Transverse colon (tissue), 4 donors: ENCODE results near the gene SUN2. TPM values are rescaled to one million over a fixed set of nuclear protein-coding genes. Genes with fewer than 3 reads are reported as not detected.

Experiments
- DNase-seq: peaks from one replicate; pipeline ENCODE4 v3.0.0-alpha.2; 2019
- H3K27ac ChIP-seq, 4 donors: fragments of 200-600 bp; sonication (generic); 2 replicates each; pipeline ENCODE4 v1.5.1; 2016 to 2018; ENCODE audit warnings: inconsistent platforms in 4 of 4
- H3K27me3 ChIP-seq: fragments of 200-600 bp; sonication (generic); 2 replicates; pipeline ENCODE4 v1.5.1; 2017; ENCODE audit warnings: inconsistent platforms
- H3K36me3 ChIP-seq, 4 donors: fragments of 200-600 bp; sonication (generic); 2 replicates each; pipeline ENCODE4 v1.5.1; 2017 to 2019; ENCODE audit warnings: inconsistent platforms in 4 of 4
- H3K4me1 ChIP-seq, 4 donors: fragments of 200-600 bp; sonication (generic); 2 replicates each; pipeline ENCODE4 v1.5.1; 2017 to 2020; ENCODE audit warnings: inconsistent platforms in 4 of 4
- H3K4me3 ChIP-seq, 4 donors: fragments of 200-600 bp; sonication (generic); 1 replicate in 1 of 4; 2 replicates in 3 of 4; pipeline versions ENCODE4 v1.5.1 to v1.6.1; 2017 to 2019; ENCODE audit warnings: inconsistent platforms in 4 of 4
- H3K9me3 ChIP-seq, 2 donors: fragments of 200-600 bp; sonication (generic); 2 replicates each; pipeline ENCODE4 v1.5.1; 2017 to 2019; ENCODE audit warnings: inconsistent platforms in 2 of 2
- CTCF ChIP-seq, 5 experiments: fragments of 200-600 bp in 3 of 5; fragments of 450-650 bp in 2 of 5; sonication (generic) in 3 of 5; IDR thresholded peaks; 1 replicate in 2 of 5; 2 replicates in 3 of 5; pipeline ENCODE4 v1.5.1; 2016 to 2017; ENCODE audit warnings: antibody characterized with exemption in 5 of 5, inconsistent platforms in 3 of 5, mild to moderate bottlenecking in 2 of 5, moderate library complexity in 1 of 5
- EP300 ChIP-seq: sonication (generic); formaldehyde crosslinking; IDR thresholded peaks from one replicate; pipeline ENCODE4 v1.6.1; 2017; ENCODE audit warnings: antibody characterized with exemption, low read depth
- POLR2A ChIP-seq: fragments of 450-650 bp; IDR thresholded peaks from one replicate; pipeline ENCODE4 v1.6.1; 2016; ENCODE audit warnings: antibody characterized with exemption, mild to moderate bottlenecking, moderate library complexity
- POLR2AphosphoS5 ChIP-seq, 3 donors: sonication (generic); formaldehyde crosslinking; IDR thresholded peaks; one replicate each; pipeline ENCODE4 v1.6.1; 2016; ENCODE audit warnings: antibody characterized with exemption in 3 of 3
- WGBS, 2 donors: methylation state at CpG; one replicate each; pipeline ENCODE4 v1.1.5; 2018; ENCODE audit warnings: low coverage in 1 of 2; 5-methylcytosine and 5-hydroxymethylcytosine counted together
- in situ Hi-C, 4 donors: fragments of 200-750 bp; cut with MboI; loops; one replicate each; pipeline versions ENCODE4 v1.15.0 to v1.15.1; 2017; ENCODE audit warnings: low sequenced_read_pairs in 3 of 4, low pct_ligation_motif_present in 1 of 4, low pct_unique_long_range_greater_than_20kb in 1 of 4
- intact Hi-C: fragments of 100-400 bp; cut with DNase I; formaldehyde crosslinking; loops from one replicate; pipeline ENCODE4 v1.15.1; 2023; ENCODE audit warnings: low total_unique reads
- total RNA-seq, 4 donors: library from RNA; depleted of rRNA; stranded (reverse); fragments of >200 nt; gene quantifications; one replicate each; pipeline ENCODE4 v1.1.0, GENCODE V29; 2016

The SUN2 gene
- total RNA-seq, 4 donors from 2014 or later, result 168 to 523 (median 216) TPM

- peak overlapping the region; percentile 65 to 98 (median 96) for H3K27ac ChIP-seq
- H3K4me3 ChIP-seq, result no peak overlapping the region
- no peak for DNase-seq
- 81% methylated on average over 17 of the region's 17 CpGs; no CpG with 5 or more reads in 1 of the 2 donors for WGBS, 2 donors
- TF ChIP-seq CTCF (IDR thresholded peaks at IDR 0.05) (no peak), POLR2A (no peak), POLR2AphosphoS5 (IDR thresholded peaks at IDR 0.05) (no peak), EP300 (no peak)
- in situ Hi-C loops, result no loop called here
- peaks cover 15 to 40% (median 28%) of the 10 kb centered on the region in 4 donors for H3K4me1 ChIP-seq
- peaks cover 0 to 55% (median 25%) of the 10 kb centered on the region in 4 donors for H3K36me3 ChIP-seq
- no peaks in the 10 kb centered on the region for H3K9me3 ChIP-seq
- H3K27me3 ChIP-seq, result no peaks in the 10 kb centered on the region
- intact Hi-C loops, result no loop called here
These were observed 5.2 kb downstream of the SUN2 start for GRCh38 chr22:38750638-38751037.

GRCh38 chr22:38750104-38750503 lies 5.7 kb downstream of the SUN2 start:
- 93 to 95% methylated on average over 8 to 14 of the region's 14 CpGs for WGBS, 2 donors
- Histone ChIP-seq H3K36me3 (peaks cover 0 to 61% (median 25%) of the 10 kb centered on the region in 4 donors), H3K9me3 (no peaks in the 10 kb centered on the region), H3K27me3 (no peaks in the 10 kb centered on the region), H3K4me3 (no peak overlapping the region), H3K4me1 (peaks cover 15 to 40% (median 27%) of the 10 kb centered on the region in 4 donors), H3K27ac (peak overlapping the region in 1 of 4 donors; percentile 98)
- TF ChIP-seq EP300, result no peak
- no peak for TF ChIP-seq POLR2AphosphoS5 (IDR thresholded peaks at IDR 0.05)
- no peak for TF ChIP-seq POLR2A
- TF ChIP-seq CTCF (IDR thresholded peaks at IDR 0.05), result no peak
- DNase-seq, result no peak
- intact Hi-C loops (no loop called here), in situ Hi-C loops (no loop called here)

GRCh38 chr22:38748487-38749136 lies 7.2 kb downstream of the SUN2 start:
- Histone ChIP-seq H3K4me3 (no peak overlapping the region), H3K27ac (no peak overlapping the region), H3K4me1 (peaks cover 7 to 26% (median 16%) of the 10 kb centered on the region in 4 donors), H3K36me3 (peaks cover 0 to 76% (median 32%) of the 10 kb centered on the region in 4 donors), H3K9me3 (no peaks in the 10 kb centered on the region), H3K27me3 (no peaks in the 10 kb centered on the region)
- TF ChIP-seq POLR2A, result no peak
- TF ChIP-seq CTCF (IDR thresholded peaks at IDR 0.05), result no peak
- no peak for TF ChIP-seq EP300
- TF ChIP-seq POLR2AphosphoS5 (IDR thresholded peaks at IDR 0.05), result no peak
- 84 to 86% methylated on average over 1 to 14 of the region's 14 CpGs for WGBS, 2 donors
- intact Hi-C loops (no loop called here), in situ Hi-C loops (no loop called here)
- DNase-seq, result no peak

GRCh38 chr22:38745676-38746460 lies 9.9 kb downstream of the SUN2 start:
- H3K4me1 ChIP-seq, result peaks cover 0 to 12% (median 6%) of the 10 kb centered on the region in 4 donors
- no peaks in the 10 kb centered on the region for H3K27me3 ChIP-seq
- 88 to 100% methylated on average over 2 to 13 of the region's 14 CpGs for WGBS, 2 donors
- DNase-seq, result peak; percentile 73
- H3K36me3 ChIP-seq, result peaks cover 0 to 91% (median 37%) of the 10 kb centered on the region in 4 donors
- intact Hi-C loops, result no loop called here
- in situ Hi-C loops, result no loop called here
- H3K4me3 ChIP-seq, result no peak overlapping the region
- no peaks in the 10 kb centered on the region for H3K9me3 ChIP-seq
- peak overlapping the region in 3 of 4 donors; percentile 15 to 28 (median 22) for H3K27ac ChIP-seq
- no peak for TF ChIP-seq POLR2AphosphoS5 (IDR thresholded peaks at IDR 0.05)
- no peak for TF ChIP-seq EP300
- no peak for TF ChIP-seq CTCF (IDR thresholded peaks at IDR 0.05)
- no peak for TF ChIP-seq POLR2A
